GM19395 (cell line): Measurements from ENCODE around the gene SACM1L.
"Not testable (repeated sequence)": the region's sequence is repeated elsewhere in the genome, so short reads cannot be mapped to it uniquely, and the experiment has no call there.

Experiments used
- ATAC-seq: cut with Tn5 transposase; IDR thresholded peaks from one replicate; pipeline ENCODE4 v1.9.1; 2021; ENCODE audit warnings: mild to moderate bottlenecking, moderate library complexity; ENCODE audit not compliant: unreplicated experiment

The SACM1L gene

DNA sequence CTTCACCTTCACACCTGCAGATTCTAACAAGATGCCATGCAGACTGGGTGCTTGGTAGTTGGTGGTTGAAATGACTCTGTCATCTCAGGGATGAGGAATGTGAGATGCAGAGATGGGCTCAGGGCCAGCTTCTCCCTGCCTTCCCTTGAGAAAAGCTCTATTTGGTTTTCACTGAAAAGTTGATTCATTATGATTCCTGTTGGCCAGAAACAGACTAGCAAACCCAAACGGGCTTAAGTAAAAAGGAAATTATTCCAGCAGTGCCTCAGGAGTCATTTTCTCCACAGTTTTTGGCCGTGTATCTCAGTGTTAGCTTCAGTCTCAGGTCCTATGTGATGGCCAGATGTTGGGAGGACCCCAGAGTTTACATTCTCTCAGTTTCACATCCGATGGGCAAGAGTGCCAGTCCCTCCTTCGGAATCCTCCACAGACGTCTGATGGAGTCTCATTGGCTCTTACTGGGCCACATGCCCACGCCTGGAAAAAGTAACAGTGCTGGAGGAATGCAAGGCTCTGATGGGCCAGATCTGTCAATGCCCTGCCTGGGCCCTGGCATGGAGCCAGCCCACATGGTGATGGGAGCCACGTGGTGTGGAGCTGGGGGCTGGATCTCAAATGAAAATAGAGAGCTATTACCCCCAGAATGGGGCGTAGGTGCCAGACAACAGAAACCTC, 22.3 kb upstream of the SACM1L start:
- no peak for ATAC-seq

DNA sequence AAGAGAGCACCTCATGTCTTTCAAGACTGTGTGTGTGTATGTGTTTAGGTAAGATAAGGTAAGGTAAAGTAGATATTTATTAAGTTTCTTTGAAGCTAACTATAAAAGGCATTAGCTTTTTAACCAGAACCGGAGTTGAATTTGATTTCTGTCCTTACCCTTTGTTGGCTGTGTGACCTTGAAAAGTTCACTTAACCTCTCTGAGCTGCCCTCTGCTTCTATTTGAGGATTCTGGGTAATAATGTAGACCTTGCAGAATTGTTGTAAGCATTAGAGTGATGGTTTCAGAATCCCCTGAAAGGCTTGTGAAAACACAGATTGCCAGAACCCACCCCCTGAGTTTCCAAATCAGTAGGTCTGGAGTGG, 21.6 kb upstream of the SACM1L start:
- no peak for ATAC-seq

DNA sequence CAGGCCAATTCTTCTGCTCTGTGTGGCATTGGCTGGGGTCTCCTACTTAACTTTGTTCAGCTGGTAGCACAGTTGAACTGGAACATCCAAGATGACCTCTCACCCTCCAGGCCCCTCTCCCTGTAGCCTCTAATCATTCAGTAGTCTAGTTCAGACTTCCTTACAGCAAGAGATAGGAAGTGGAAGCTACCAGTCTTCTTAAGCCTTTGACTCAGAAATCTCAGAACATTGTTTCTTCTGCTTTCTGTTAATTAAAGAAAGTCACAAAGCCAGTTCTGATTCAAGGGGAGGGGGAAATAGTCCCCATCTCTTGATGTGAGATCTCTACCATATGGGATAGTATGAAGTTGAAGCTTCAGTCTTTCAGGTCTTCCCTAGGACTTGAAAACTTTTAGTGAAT, 18.8 kb upstream of the SACM1L start:
- no peak for ATAC-seq

DNA sequence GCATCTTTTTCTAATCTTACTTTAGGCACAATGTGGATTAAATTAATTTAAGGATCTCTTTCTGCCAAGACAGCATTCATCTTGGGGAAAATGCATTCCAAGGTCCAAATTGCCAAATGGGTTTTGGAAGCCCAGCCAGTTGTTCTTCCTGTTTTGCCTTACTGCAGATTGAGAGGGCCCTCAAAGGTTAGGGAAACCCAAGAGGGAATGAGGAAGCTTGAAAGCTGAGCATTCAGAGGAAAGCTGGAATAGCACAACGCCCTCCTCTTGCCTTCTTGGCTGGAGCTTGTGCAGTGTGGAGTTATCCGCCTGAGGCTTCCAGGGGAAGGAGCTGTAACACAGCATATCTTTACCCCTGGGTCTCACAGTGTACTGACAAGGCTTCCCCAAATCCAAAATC, 18.2 kb upstream of the SACM1L start:
- no peak for ATAC-seq

DNA sequence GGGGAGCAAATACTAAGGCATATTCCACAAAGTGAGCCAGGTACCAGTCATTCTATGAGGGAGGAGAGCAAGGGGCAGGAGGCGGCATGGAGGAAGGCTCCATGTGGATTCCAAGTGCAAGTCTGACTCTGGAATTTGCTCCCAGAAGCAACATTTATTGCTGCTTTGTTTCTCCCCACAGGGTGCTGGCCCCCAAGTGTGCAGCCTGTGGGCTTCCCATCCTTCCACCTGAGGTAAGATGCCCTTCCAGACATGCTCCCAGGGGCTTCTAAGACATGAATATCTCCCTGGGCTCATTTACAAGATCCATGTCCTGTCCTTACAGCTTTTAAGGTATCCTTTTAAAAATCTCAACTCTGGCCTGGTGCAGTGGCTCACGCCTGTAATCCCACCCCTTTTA, 15.9 kb upstream of the SACM1L start:
- no peak for ATAC-seq

DNA sequence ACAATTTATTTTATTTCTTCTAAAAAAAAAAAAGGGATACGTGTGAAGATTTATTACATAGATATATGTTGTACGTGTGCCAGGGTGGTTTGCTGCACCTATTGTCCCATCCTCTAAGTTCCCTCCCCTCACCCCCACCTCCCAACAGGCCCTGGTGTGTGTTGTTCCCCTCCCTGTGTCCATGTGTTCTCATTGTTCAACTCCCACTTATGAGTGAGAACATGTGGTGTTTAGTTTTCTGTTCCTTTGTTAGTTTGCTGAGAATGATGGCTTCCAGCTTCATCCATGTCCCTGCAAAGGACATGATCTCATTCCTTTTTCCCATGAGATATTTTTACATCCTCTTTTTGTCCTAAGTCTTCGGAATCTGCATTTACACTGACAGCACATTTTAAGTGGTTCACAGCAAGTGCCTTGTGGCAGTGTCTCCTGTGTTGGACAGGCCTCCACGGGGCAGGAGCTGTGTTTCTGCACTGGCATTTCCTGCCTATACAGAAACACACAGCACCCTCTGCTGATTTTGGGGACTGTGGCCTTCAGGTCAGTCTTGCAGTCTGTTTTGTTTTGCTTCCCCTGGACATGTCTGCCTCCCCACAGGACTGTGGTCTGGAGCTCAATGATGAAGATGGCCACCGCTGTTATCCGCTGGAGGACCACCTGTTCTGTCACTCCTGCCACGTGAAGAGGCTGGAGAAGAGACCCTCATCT, 12.7 kb upstream of the SACM1L start:
- no peak for ATAC-seq

DNA sequence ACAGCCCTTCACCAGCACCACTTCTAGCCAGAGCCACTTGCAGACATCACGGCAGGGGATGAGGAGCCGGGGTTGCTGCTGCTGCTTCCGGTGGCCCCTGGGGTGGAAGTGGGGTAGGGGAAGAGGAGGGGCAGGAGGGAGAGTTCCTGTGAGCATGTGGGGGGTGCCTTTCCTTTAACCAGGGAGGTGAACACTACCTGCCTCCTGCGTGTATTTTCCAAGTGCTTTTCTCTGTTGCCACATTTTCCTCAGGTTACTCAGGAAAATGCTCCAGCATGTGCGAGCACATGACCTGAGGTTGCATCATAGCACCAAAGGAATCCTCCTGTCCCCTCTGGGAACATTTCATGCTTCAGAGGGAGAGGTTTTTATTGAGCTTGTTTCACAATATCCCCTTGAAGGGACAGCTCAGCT, 12.2 kb upstream of the SACM1L start:
- ATAC-seq: no peak

DNA sequence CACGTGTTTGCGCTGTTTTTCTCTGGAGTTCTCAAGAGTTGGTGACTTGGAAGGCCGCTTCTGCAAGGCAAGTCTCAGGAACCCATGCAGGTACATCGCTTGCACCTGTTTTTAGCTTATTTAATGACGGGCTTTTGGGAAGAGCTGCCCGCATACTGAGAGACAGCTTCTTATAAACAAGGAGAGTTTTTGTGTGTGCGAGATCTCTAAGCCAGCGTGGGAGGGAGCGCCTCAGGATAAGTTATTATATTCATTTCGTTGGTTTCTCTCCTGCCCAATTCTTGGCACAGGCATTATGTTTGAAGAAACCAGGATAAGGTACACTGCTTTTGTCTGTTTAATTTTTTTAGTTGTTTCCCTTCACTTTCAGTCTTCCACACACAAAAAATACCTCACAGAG, 11.4 kb upstream of the SACM1L start:
- ATAC-seq: no peak

DNA sequence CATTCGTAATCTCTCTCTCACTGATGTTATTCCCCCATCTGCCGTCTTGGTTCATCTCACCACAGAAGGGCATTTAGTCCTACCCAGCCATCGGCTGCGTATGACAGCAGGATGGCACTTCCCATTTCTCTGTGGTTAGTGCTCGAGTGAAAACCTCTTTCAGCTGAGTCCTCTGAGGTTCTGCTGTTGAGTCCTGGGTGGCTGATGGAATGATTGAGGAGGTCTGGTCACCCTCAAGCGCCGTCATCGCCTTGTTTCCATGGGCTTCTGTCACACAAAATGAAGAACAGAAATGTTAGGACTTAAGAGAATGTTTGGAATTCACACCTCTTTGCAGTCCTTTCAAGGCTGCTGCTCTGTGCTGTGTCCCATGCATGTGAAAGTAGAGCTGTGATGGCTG, 9.4 kb upstream of the SACM1L start:
- no peak for ATAC-seq

DNA sequence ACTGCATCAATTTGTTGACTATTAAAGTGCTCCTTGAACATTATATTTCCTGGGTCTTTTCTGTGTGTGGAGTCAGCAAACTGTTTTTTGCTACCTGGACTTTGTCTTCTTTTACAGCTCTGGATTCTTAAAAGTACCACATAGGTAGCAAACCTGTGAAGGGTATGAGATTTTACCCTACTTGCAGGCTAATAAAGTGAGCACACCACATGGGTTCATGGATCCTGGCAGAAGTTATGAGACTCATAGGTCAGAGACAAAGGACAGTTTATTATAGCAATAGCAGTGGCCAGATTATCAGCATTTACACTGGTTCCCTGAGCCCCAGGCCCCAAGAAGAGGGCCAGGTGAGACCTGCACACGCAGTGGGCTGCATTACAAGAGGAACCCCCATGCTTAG, 8.0 kb upstream of the SACM1L start:
- ATAC-seq: no peak

DNA sequence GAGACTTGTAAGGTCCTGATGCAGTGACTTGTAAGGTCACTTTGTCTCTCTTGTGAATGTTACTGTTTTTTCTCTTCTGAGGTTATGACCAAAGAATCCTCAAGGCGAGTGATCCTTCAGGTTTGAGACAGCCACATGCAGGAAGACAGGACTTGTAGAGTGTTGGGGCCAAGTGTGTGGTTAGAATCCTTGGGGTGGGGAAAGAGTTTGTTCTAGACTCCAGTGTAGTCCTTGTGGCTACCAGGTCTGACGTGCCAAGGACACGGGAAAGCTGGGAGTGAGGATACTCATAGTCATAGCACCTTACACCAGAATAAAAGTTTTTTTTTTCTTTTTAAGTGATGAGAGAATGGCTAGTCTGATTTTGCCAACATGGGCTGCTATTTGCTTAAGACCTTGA, 7.3 kb upstream of the SACM1L start:
- ATAC-seq: no peak

DNA sequence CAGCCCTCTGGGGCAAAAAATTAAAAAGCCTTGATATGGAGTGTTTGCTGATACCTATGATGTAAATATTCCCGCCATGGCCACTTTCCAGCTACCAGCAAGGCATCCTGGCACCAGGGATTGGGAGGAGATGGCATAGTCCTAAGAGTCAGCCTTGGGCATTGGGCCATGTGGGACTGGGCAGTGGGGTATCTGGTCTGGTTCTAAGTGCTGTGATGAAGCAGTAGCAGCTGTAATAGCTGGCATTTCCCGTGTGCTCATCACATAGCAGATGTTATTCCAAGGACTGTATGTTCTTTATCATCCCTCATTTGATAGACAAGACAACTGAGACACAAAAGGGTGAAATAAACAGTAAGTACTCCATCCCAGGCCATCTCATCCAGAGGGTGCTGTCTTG, 6.9 kb upstream of the SACM1L start:
- no peak for ATAC-seq

DNA sequence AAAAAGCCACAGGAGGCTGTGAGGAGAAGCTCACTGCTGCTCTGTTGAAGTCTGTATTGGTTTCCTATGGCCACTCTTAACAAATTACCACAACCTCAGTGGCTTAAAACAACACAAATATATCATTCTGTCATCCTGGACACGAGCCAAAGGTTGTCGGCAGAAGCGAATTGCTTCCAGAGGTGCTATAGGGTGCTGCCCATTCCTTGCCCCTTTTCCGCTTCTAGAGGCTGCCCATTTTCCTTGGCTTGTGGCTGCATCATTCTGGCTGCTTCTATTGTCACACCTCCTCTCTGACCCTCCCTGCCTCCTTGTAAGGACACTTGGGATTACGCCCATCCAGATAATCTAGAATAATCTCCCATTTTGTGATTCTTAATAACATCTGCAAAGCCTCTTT, 6.4 kb upstream of the SACM1L start:
- no peak for ATAC-seq

DNA sequence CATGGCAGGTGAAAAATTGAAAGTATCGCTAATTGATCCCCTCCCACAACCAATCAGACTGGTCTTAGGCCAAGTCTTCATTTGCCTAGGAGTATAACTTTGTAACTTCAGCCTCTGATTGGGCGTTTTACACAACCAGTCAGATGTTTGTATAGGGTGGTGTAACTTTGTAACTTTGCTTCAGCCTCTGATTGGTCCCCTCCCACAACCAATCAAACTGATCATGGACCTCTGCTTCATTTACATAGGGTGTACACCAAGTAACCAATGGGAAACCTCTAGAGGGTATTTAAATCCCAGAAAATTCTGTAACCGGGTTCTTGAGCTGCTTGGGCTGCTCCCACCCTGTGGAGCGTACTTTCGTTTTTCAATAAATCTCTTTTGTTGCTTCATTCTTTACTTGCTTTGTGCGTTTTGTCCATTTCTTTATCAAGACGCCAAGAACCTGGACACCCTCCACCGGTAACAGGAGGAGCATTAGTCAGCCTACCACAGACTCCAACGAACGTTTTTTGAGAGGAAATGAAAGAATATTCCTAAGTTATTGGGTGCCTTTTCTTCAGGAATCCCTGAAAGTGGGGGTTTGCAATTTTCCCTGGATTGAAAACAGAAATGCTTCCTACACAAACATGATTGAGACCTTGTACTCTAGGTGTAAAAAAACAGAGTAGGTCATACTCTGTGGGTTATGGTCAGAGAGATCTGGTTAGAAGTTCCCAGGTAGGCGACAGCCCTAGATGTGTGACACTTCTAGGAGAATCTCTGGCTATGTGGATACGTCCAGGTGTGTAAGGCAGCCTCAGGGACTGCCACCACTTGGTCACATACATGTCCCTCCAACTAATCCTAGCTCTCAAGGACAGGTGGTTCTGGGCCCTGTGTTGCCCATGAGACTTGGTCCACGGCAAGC, 5.5 kb upstream of the SACM1L start:
- ATAC-seq: no peak

DNA sequence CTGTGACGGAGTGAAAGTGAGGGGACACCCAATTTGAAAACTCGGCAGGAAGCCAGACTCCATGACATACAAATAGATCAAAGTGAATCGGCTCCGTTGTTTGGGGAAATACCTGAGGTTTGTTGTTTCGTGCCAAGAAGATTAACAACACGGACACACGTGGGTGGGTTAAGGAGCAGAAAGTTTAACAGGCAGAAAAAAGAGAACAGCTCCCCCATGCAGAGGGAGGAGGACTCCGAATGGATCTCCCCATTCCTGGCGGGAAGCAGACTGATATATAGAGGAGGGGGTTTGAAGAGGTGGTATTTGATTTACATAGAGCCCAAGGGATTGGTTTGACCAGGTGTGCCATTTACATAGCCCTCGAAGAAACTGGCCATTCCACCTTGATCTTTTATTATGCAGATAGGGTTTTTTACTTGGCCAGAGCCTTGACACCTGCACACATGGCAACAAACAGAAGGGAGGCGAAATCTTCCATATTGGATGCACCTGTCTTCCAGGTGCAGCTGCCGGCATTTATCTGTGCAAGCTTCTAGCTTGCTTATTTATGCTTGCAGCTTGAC, 4.8 kb upstream of the SACM1L start:
- ATAC-seq: no peak

DNA sequence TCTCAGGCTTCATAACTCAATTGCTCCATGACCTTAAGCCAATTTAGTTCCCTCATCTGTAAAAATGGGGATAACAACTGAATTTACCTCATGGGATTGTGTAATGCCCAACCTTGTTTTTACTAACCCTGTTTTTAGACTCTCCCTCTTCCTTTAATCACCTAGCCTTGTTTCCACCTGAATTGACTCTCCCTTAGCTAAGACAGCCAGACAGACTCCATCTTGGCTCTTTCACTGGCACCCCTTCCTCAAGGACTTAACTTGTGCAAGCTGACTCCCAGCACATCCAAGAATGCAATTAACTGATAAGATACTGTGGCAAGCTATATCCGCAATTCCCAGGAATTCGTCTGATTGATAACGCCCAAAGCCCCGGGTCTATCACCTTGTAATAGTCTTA, 3.5 kb upstream of the SACM1L start:
- not testable (repeated sequence) for ATAC-seq

DNA sequence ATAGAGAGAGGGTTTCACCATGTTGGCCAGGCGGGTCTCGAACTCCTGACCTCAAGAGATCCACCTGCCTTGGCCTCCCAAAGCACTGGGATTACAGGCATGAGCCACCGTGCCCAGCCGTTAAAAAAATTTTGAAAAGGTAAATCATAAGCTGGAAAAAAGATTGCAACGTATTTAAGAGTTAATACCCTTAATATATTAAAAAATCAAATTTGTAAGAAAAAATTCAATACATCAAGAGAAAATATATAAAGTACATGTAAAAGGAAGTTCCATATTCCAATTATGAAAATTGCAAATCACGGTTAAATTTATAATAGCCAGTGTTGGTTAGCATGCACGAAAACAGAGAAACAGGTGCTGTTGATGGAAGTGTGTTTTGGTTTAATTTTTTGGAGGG, 2.3 kb upstream of the SACM1L start:
- ATAC-seq: no peak

DNA sequence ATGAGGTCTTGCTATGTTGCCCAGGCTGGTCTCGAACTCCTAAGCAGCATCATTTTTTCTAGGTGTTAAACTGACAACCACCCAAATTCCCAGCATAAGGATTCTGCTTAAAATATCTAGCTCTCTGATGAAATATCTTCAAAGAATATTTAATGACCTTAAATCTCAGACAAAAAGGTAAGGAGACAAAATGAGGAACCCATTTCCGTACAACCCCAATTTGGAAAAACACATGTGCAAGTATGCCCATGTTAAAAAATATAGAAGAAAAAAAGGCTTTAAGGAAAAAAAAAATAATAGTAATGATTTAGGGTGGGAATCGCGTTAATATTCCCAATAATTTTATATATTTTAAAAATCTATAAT, 1.4 kb upstream of the SACM1L start:
- ATAC-seq: no peak

DNA sequence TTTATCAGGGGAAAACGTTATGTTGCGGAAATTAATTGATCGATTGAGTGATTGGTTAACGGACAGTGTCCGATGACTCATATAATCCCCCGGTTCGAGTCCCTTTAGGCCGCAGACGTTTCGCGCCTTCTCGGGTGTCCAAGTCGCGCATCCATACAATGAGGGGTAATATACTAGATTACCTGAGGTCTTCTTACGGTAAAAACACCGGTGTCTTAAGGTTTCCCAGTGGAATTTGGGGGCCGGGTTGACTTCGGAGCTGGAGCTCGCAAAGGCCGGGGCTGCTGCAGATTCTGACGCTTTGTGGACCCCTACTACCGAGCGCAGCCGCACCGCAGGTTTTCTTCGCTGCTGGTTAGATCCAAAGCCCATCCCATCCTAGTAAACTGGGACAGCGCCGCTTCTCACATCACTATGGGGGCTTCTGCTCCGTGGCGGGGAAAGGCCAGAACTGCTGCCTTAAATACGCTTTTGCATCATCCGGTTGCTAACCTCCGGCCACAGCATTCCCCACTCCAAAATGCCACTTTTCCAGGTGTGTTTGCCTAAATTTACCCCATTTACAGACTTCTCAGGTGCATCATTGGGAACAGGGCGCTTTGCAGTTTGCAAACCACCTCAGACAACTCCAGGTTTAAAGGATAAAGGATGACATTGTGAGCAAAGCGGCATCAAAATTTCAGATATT, 858 bp upstream of the SACM1L start:
- ATAC-seq: peak; percentile 5

DNA sequence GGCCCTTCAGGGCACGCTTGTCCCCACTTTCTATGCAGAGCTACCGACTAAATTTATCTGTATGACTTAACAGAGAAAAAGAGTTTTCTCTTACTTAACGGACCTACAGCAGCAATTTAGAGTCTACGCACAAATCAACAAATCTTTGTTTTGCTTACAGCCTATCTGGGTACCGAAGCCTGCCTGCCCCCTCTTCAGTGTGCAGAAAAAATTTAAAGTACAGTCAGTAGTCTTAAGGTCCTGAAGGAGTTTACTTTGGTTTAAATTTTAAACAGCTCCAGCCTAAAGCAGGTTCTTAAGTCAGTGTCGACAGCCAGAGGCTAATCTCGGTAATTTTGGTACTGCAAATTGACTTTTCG, 570 bp downstream of the SACM1L start:
- no peak for ATAC-seq

DNA sequence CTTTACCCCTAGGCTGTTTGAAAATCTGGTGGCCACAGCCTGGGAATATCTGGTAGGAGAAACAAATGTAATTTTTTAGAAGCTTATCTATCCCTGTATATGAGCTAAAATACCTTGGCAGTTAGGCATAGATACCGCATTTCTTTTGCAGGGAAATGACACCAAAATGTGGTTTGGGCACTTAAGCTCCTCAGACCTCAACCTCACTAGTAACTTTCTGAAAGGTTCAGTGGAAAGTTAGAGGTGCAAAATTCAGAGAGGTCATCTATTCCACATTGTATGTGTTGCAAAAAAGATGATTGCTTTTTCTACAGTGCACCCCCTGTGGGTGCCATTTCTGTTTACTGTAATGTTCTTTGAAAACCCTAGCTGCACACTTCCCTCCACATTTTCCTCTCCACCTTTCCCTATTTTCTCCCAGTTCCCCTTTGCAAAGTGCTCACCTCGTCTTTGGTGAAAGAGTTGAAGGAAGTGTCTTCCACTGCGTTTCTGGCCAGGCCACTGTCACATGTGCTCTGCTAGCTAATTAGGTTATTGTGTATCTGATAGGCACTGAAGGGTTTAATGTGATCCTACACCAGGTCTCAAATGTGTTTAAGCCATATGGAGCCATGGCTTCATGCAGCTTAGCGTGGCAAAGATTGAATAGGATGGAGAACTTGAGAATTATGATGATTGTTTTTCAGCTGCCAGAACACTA, 1.3 kb downstream of the SACM1L start:
- no peak for ATAC-seq
